ENCODE measurements around the gene CELF2.
"Not testable (repeated sequence)": the region's sequence is repeated elsewhere in the genome, so short reads cannot be mapped to it uniquely, and the experiment has no call there.

CELF2 gene

GRCh38 chr10:11185128-11185665 lies 167.5 kb downstream of the CELF2 start:
- not testable (repeated sequence) for H3K9ac ChIP-seq (ENCODE audit: low read depth in 1 of 2, low read length in 2 of 2); H3K4me3 ChIP-seq (ENCODE audit: low read length in 2 of 2); H3K27me3 ChIP-seq (ENCODE audit: control insufficient read depth in 2 of 2, insufficient read depth in 2 of 2, low read length in 2 of 2); H3K36me3 ChIP-seq (ENCODE audit: control insufficient read depth in 2 of 2, insufficient read depth in 2 of 2, low read length in 2 of 2); H3K4me1 ChIP-seq (ENCODE audit: control insufficient read depth in 2 of 2, insufficient read depth in 2 of 2, low read length in 2 of 2); H3K9me3 ChIP-seq (ENCODE audit: control insufficient read depth in 2 of 2, low read length in 2 of 2); H3K27ac ChIP-seq (ENCODE audit: low read depth in 2 of 2, low read length in 2 of 2)

- Histone ChIP-seq H3K9ac (ENCODE audit: low read depth in 1 of 2, low read length in 2 of 2) (no peak overlapping the region), H3K9me3 (ENCODE audit: control insufficient read depth in 2 of 2, low read length in 2 of 2) (peaks cover 0 to 2% of the 10 kb centered on the region in 2 donors), H3K27ac (ENCODE audit: low read depth in 2 of 2, low read length in 2 of 2) (no peak overlapping the region), H3K4me1 (ENCODE audit: control insufficient read depth in 2 of 2, insufficient read depth in 2 of 2, low read length in 2 of 2) (peaks cover 2 to 5% of the 10 kb centered on the region in 2 donors), H3K27me3 (ENCODE audit: control insufficient read depth in 2 of 2, insufficient read depth in 2 of 2, low read length in 2 of 2) (no peaks in the 10 kb centered on the region), H3K36me3 (ENCODE audit: control insufficient read depth in 2 of 2, insufficient read depth in 2 of 2, low read length in 2 of 2) (peaks cover 3 to 8% of the 10 kb centered on the region in 2 donors), H3K4me3 (ENCODE audit: low read length in 2 of 2) (no peak overlapping the region)
These were observed 168.7 kb downstream of the CELF2 start for GRCh38 chr10:11186374-11186773.

DNA sequence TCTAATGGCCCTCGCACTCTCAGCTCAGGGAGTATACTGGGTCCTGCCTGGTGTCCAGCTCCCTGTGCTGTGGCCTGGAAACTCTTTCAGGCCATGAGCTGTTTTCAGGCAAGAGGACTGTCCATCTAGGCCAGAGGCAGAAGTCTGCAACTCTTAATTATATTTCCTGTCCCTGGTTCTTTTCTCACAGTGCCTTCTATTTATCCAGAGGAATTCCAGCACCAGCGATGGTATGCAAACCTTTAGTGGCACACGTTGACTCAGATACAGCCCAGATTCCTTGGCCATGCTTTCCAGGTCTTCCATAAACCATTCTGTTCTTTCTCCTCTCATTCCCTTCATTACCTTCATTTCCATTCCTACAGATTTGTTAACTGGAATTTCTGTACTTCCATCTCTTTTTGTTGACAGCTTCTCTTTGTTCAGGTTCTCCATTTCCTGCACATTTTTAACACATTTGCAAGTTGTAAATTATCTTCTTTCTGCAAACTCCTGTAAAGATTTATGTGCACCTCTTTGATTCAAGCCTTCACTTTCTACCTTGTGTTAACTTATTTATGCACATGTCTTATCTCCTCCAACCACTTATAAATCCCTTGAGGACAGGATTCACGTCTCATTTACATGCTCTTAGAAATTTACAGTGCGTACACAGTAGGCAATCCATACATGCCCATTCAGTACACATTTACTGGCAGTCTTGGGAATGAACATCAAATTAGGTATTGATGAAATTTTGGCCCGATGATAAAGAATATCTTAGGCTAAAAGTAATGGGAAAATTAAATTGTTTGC lies 172.1 kb downstream of the CELF2 start:
- Histone ChIP-seq H3K27me3 (ENCODE audit: control insufficient read depth in 2 of 2, insufficient read depth in 2 of 2, low read length in 2 of 2) (no peaks in the 10 kb centered on the region), H3K27ac (ENCODE audit: low read depth in 2 of 2, low read length in 2 of 2) (no peak overlapping the region), H3K36me3 (ENCODE audit: control insufficient read depth in 2 of 2, insufficient read depth in 2 of 2, low read length in 2 of 2) (peaks cover 3 to 4% of the 10 kb centered on the region in 2 donors), H3K4me1 (ENCODE audit: control insufficient read depth in 2 of 2, insufficient read depth in 2 of 2, low read length in 2 of 2) (peaks cover 8% of the 10 kb centered on the region in 2 donors), H3K9ac (ENCODE audit: low read depth in 1 of 2, low read length in 2 of 2) (no peak overlapping the region), H3K9me3 (ENCODE audit: control insufficient read depth in 2 of 2, low read length in 2 of 2) (peaks cover 0 to 2% of the 10 kb centered on the region in 2 donors), H3K4me3 (ENCODE audit: low read length in 2 of 2) (no peak overlapping the region)

DNA sequence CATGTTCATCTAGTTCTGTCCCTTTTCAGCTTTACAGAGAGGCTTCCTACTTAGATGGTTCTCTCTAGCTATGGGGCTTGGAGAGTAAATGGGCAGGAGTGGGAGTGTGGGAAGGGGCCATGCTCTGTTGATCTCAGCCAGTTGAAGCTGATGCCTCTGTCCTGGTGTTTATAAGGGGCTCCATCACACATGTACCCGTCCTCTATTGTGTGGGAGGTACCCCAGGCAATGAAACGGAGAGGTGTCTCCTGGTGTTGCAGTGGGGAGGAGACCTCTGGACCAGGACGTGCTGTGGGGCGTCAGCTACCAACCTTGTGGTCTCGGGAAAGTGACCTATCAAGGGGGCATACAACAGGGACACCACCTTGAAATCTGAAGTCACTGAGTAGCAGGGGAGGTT lies 173.5 kb downstream of the CELF2 start:
- Histone ChIP-seq H3K36me3 (ENCODE audit: control insufficient read depth in 2 of 2, insufficient read depth in 2 of 2, low read length in 2 of 2) (peaks cover 3 to 4% of the 10 kb centered on the region in 2 donors), H3K9ac (ENCODE audit: low read depth in 1 of 2, low read length in 2 of 2) (no peak overlapping the region), H3K4me3 (ENCODE audit: low read length in 2 of 2) (no peak overlapping the region), H3K27ac (ENCODE audit: low read depth in 2 of 2, low read length in 2 of 2) (no peak overlapping the region), H3K27me3 (ENCODE audit: control insufficient read depth in 2 of 2, insufficient read depth in 2 of 2, low read length in 2 of 2) (no peaks in the 10 kb centered on the region), H3K4me1 (ENCODE audit: control insufficient read depth in 2 of 2, insufficient read depth in 2 of 2, low read length in 2 of 2) (peaks cover 8% of the 10 kb centered on the region in 2 donors), H3K9me3 (ENCODE audit: control insufficient read depth in 2 of 2, low read length in 2 of 2) (no peaks in the 10 kb centered on the region)

DNA sequence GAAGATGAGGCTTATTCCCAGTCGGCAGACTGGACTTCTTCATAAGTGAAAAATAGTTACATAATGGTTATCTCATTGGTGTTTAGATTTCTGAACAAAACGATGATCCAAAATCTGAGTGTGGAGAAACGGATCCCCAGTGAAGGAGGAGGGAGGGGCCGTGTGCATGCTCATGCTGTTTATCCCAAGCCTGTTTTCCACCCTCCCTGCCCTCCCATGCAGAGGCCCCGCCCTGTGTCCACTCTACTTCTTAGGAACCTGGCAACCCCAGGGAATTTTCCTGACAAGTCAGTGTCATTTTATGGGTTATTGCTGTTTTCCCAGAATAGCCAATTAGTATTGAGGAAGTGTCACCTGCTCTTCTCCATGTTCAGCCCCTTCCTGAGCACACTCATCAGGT lies 174.0 kb downstream of the CELF2 start:
- no peaks in the 10 kb centered on the region for H3K9me3 ChIP-seq (ENCODE audit: control insufficient read depth in 2 of 2, low read length in 2 of 2)
- peaks cover 8% of the 10 kb centered on the region in 2 donors for H3K4me1 ChIP-seq (ENCODE audit: control insufficient read depth in 2 of 2, insufficient read depth in 2 of 2, low read length in 2 of 2)
- H3K9ac ChIP-seq (ENCODE audit: low read depth in 1 of 2, low read length in 2 of 2) = no peak overlapping the region
- no peak overlapping the region for H3K4me3 ChIP-seq (ENCODE audit: low read length in 2 of 2)
- H3K36me3 ChIP-seq (ENCODE audit: control insufficient read depth in 2 of 2, insufficient read depth in 2 of 2, low read length in 2 of 2) = peaks cover 3 to 4% of the 10 kb centered on the region in 2 donors
- no peak overlapping the region for H3K27ac ChIP-seq (ENCODE audit: low read depth in 2 of 2, low read length in 2 of 2)
- H3K27me3 ChIP-seq (ENCODE audit: control insufficient read depth in 2 of 2, insufficient read depth in 2 of 2, low read length in 2 of 2) = no peaks in the 10 kb centered on the region

DNA sequence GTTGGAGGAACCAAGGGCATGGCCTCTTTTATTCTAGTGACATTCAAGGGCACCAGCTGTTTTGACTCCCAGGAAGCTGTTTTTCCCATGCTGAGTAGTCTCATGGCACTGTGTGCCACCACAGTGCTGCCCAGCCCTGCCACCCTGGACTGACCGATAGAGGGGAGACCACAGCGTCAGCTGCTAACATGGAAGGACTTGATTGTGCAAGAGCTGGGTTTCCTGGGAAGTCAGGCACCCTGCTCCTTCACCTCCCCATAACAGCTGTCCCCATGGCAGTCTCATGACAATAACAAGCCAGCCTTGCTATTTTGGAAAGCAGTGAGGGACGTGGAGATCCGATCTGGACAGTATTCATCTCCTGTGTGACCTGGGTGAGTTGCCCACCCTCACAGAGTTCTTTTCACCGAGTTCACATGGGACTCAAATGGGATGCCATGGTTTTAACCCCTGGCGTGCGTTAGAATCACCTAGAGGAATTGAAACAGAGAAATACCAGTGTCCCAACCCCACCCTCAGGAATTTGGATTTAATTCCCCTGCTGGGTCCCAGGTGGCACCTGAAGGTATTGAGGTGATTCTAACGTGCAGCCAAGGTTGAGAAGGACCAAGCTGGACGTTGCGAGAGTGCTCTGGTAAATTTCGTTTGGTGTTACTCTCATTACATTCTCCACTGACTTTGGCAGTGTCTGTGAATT lies 174.8 kb downstream of the CELF2 start:
- Histone ChIP-seq H3K27me3 (ENCODE audit: control insufficient read depth in 2 of 2, insufficient read depth in 2 of 2, low read length in 2 of 2) (no peaks in the 10 kb centered on the region), H3K4me3 (ENCODE audit: low read length in 2 of 2) (no peak overlapping the region), H3K9ac (ENCODE audit: low read depth in 1 of 2, low read length in 2 of 2) (no peak overlapping the region), H3K9me3 (ENCODE audit: control insufficient read depth in 2 of 2, low read length in 2 of 2) (no peaks in the 10 kb centered on the region), H3K4me1 (ENCODE audit: control insufficient read depth in 2 of 2, insufficient read depth in 2 of 2, low read length in 2 of 2) (peaks cover 13 to 14% of the 10 kb centered on the region in 2 donors), H3K36me3 (ENCODE audit: control insufficient read depth in 2 of 2, insufficient read depth in 2 of 2, low read length in 2 of 2) (peaks cover 3 to 4% of the 10 kb centered on the region in 2 donors), H3K27ac (ENCODE audit: low read depth in 2 of 2, low read length in 2 of 2) (no peak overlapping the region)

DNA sequence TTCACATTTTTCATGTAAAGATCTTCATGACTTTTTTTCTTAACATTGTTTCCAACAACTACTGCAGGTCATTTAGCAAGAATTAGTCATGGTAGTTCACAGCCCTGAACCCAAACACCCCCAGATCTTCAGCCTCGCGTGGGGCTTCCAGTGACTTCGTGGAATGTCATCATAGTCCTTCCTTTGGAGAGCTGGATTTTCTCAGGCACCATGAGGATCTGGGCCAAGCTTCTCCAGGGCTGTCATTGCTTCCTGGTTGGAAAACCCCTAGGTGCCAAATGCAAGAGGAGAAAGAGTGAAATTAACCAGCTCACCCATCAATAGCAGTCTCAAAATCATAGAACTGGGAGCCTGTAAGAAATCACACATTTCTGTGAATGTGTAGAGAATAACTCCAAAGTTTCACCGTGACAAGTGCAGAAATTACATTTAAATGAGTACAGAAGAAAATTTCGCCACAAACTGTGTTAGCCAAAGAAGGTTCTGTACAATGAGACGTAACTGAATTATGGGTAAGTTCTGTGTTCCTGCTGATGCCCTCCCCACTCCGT lies 175.4 kb downstream of the CELF2 start:
- peaks cover 18 to 19% of the 10 kb centered on the region in 2 donors for H3K4me1 ChIP-seq (ENCODE audit: control insufficient read depth in 2 of 2, insufficient read depth in 2 of 2, low read length in 2 of 2)
- H3K9me3 ChIP-seq (ENCODE audit: control insufficient read depth in 2 of 2, low read length in 2 of 2) = no peaks in the 10 kb centered on the region
- peaks cover 3 to 4% of the 10 kb centered on the region in 2 donors for H3K36me3 ChIP-seq (ENCODE audit: control insufficient read depth in 2 of 2, insufficient read depth in 2 of 2, low read length in 2 of 2)
- no peaks in the 10 kb centered on the region for H3K27me3 ChIP-seq (ENCODE audit: control insufficient read depth in 2 of 2, insufficient read depth in 2 of 2, low read length in 2 of 2)
- no peak overlapping the region for H3K9ac ChIP-seq (ENCODE audit: low read depth in 1 of 2, low read length in 2 of 2)
- H3K4me3 ChIP-seq (ENCODE audit: low read length in 2 of 2) = no peak overlapping the region
- H3K27ac ChIP-seq (ENCODE audit: low read depth in 2 of 2, low read length in 2 of 2) = no peak overlapping the region

DNA sequence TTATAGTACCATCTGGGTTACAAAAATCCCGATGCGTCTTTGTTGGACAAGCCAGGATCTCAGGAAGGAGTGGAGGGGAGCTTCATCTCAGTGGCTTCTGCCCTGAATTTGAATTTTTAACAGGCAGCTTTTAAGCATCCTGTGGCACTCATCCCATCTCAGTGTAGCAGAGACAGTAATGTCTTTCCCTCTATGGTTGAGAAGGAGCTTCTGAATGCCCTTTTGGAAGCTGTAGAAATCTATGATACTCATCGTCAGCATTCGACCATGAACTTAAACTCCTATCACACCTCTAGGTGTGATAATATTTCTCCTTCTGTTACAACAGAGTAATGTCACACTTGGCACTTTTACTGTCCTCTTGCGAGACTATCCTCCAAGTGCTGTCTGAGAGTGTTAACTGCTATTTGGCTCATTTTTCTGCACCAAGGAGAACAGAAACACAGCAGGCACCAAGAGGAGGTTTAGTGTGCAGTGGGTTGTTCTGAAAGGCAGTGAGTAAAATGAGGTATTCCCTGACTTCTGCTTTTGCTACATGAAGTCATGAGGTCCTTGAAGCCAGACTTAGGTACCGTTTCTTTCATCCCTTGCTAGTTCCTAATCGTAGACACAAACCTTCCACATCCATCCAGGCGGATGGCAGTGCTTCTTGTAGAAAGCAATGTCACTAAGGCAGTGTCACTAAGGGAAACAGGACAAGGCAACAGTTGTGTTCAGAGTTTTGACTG lies 177.4 kb downstream of the CELF2 start:
- Histone ChIP-seq H3K4me1 (ENCODE audit: control insufficient read depth in 2 of 2, insufficient read depth in 2 of 2, low read length in 2 of 2) (peaks cover 18 to 20% of the 10 kb centered on the region in 2 donors), H3K27me3 (ENCODE audit: control insufficient read depth in 2 of 2, insufficient read depth in 2 of 2, low read length in 2 of 2) (no peaks in the 10 kb centered on the region), H3K27ac (ENCODE audit: low read depth in 2 of 2, low read length in 2 of 2) (no peak overlapping the region), H3K9ac (ENCODE audit: low read depth in 1 of 2, low read length in 2 of 2) (no peak overlapping the region), H3K4me3 (ENCODE audit: low read length in 2 of 2) (no peak overlapping the region), H3K36me3 (ENCODE audit: control insufficient read depth in 2 of 2, insufficient read depth in 2 of 2, low read length in 2 of 2) (peaks cover 3 to 4% of the 10 kb centered on the region in 2 donors), H3K9me3 (ENCODE audit: control insufficient read depth in 2 of 2, low read length in 2 of 2) (no peaks in the 10 kb centered on the region)

GRCh38 chr10:11195623-11196022 lies 178.0 kb downstream of the CELF2 start:
- no peak overlapping the region for H3K27ac ChIP-seq (ENCODE audit: low read depth in 2 of 2, low read length in 2 of 2)
- peaks cover 18% of the 10 kb centered on the region in 2 donors for H3K4me1 ChIP-seq (ENCODE audit: control insufficient read depth in 2 of 2, insufficient read depth in 2 of 2, low read length in 2 of 2)
- H3K27me3 ChIP-seq (ENCODE audit: control insufficient read depth in 2 of 2, insufficient read depth in 2 of 2, low read length in 2 of 2) = no peaks in the 10 kb centered on the region

More at GRCh38 chr10:11195623-11196022, 178.0 kb downstream of the CELF2 start:
- no peak overlapping the region for H3K4me3 ChIP-seq (ENCODE audit: low read length in 2 of 2)
- peaks cover 3 to 4% of the 10 kb centered on the region in 2 donors for H3K36me3 ChIP-seq (ENCODE audit: control insufficient read depth in 2 of 2, insufficient read depth in 2 of 2, low read length in 2 of 2)
- no peaks in the 10 kb centered on the region for H3K9me3 ChIP-seq (ENCODE audit: control insufficient read depth in 2 of 2, low read length in 2 of 2)
- no peak overlapping the region for H3K9ac ChIP-seq (ENCODE audit: low read depth in 1 of 2, low read length in 2 of 2)

Data from mucosa of rectum (tissue), 2 donors.